A172 (cell line): Measurements from ENCODE around the gene XRCC6. TPM values are rescaled to one million over a fixed set of nuclear protein-coding genes. Genes with fewer than 3 reads are reported as not detected.
A peak's percentile ranks its signal among the peaks of the same experiment; 100 is the strongest.
"Not testable (repeated sequence)": the region's sequence is repeated elsewhere in the genome, so short reads cannot be mapped to it uniquely, and the experiment has no call there.

Experiments
- DNase-seq: peaks from one replicate; pipeline ENCODE4 v3.0.0-alpha.2; 2015; ENCODE audit warnings: low spot score
- total RNA-seq: library from RNA; depleted of rRNA; stranded (reverse); fragments of >200 nt; shearing (Covaris generic); gene quantifications from 2 replicates; pipeline ENCODE4 v1.2.3, GENCODE V29; 2014; rRNA removed

Gene XRCC6
- total RNA-seq, 1 experiment from 2014 or later = 394 TPM

- DNase-seq = not testable (repeated sequence)
These were observed 65.8 kb downstream of the XRCC6 start for GRCh38 chr22:41686890-41687289.

- DNase-seq = peak; percentile 10
These were observed 66.8 kb downstream of the XRCC6 start for GRCh38 chr22:41687901-41688364.

- peak; percentile 70 for DNase-seq
These were observed 67.5 kb downstream of the XRCC6 start, which contains the start of gene SNU13 for GRCh38 chr22:41688365-41689211. TSS of gene SNU13 (minus strand) at chr22:41688867. CDS start at chr22:41688796, 71 bp downstream.

GRCh38 chr22:41690476-41690875 is 69.4 kb downstream of the XRCC6 start:
- DNase-seq = no peak

GRCh38 chr22:41695211-41695610 is 74.1 kb downstream of the XRCC6 start:
- no peak for DNase-seq

- no peak for DNase-seq
These were observed 75.6 kb downstream of the XRCC6 start for GRCh38 chr22:41696703-41697102.

GRCh38 chr22:41697126-41697775 is 76.2 kb downstream of the XRCC6 start:
- DNase-seq = peak; percentile 73

GRCh38 chr22:41699264-41700107 is 78.4 kb downstream of the XRCC6 start, which contains the start of gene MEI1:
TSS of gene MEI1 (plus strand) at chr22:41699503. CDS start at chr22:41699539, 36 bp downstream.
- DNase-seq = no peak

GRCh38 chr22:41700108-41700364 is 78.9 kb downstream of the XRCC6 start:
- DNase-seq = no peak

- no peak for DNase-seq
These were observed 81.7 kb downstream of the XRCC6 start for GRCh38 chr22:41702763-41703162.

GRCh38 chr22:41709341-41709740 is 88.2 kb downstream of the XRCC6 start:
- DNase-seq = no peak

- DNase-seq = peak; percentile 62
These were observed 91.9 kb downstream of the XRCC6 start for GRCh38 chr22:41713004-41713403.

Other genes starting within 250 kb of the XRCC6 start
- gene TEF, start 239.4 kb upstream of the XRCC6 start, total RNA-seq = 4.4 and 5.9 TPM in 2 replicates
- gene TOB2, start 174.5 kb upstream of the XRCC6 start, total RNA-seq = 6.2 and 7.2 TPM in 2 replicates
- gene PHF5A, start 152.6 kb upstream of the XRCC6 start, total RNA-seq = 63.7 and 71.3 TPM in 2 replicates
- 34.3 and 41.2 TPM in 2 replicates for gene ACO2, start 152.2 kb upstream of the XRCC6 start, total RNA-seq
- gene POLR3H, start 76.8 kb upstream of the XRCC6 start, total RNA-seq = 11.8 and 27.8 TPM in 2 replicates
- 2.8 and 3.5 TPM in 2 replicates for gene CSDC2, start 60.3 kb upstream of the XRCC6 start, total RNA-seq
- gene PMM1, start 31.5 kb upstream of the XRCC6 start, total RNA-seq = 6.9 and 8.9 TPM in 2 replicates
- gene DESI1, start 252 bp upstream of the XRCC6 start, total RNA-seq = 15.2 and 15.8 TPM in 2 replicates
- gene SNU13, start 67.6 kb downstream of the XRCC6 start, total RNA-seq = 75.4 and 80.5 TPM in 2 replicates
- 1.2 and 2.7 TPM in 2 replicates for gene MEI1, start 78.2 kb downstream of the XRCC6 start, total RNA-seq
- 5.7 and 6.2 TPM in 2 replicates for gene CCDC134, start 179.4 kb downstream of the XRCC6 start, total RNA-seq
- gene SREBF2, start 211.8 kb downstream of the XRCC6 start, total RNA-seq = 15.8 and 17.7 TPM in 2 replicates